C4-2B (cell line): Measurements from ENCODE around the gene TMEM183A.
"Not testable (repeated sequence)": the region's sequence is repeated elsewhere in the genome, so short reads cannot be mapped to it uniquely, and the experiment has no call there.

Source experiments
- H3K27ac ChIP-seq: fragments of 450-650 bp; 2 replicates; pipeline ENCODE4 v1.5.1; 2017
- ZFX ChIP-seq: fragments of 450-650 bp; IDR thresholded peaks from 2 replicates; pipeline ENCODE4 v1.6.1; 2017
- TF ChIP-seq, protein P1 (sequence below): fragments of 450-650 bp; conservative IDR thresholded peaks from 2 replicates; pipeline ENCODE4 v1.5.1; 2017; ENCODE audit warnings: mild to moderate bottlenecking

The TMEM183A gene

DNA sequence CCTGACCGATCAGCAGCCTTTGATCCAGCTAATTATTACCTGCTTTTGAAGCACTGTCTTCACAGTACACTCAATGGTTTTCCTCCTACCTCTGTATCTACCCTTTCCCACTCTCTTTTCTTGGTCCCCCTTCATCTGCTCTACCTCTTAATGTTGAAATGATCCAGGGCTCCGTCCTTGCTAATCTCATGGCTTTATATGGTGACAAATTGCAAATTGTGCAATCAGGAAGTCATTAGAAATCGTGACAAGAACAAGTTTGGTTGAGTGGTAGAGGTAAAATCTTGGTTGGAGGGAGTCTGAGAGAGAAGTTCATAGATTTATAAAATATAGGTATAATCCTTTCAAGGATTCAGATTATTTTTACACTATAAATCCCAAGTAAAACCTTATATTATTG lies 30.5 kb upstream of the TMEM183A start:
- TF ChIP-seq ZFX = no peak
- TF ChIP-seq, protein P1, sequence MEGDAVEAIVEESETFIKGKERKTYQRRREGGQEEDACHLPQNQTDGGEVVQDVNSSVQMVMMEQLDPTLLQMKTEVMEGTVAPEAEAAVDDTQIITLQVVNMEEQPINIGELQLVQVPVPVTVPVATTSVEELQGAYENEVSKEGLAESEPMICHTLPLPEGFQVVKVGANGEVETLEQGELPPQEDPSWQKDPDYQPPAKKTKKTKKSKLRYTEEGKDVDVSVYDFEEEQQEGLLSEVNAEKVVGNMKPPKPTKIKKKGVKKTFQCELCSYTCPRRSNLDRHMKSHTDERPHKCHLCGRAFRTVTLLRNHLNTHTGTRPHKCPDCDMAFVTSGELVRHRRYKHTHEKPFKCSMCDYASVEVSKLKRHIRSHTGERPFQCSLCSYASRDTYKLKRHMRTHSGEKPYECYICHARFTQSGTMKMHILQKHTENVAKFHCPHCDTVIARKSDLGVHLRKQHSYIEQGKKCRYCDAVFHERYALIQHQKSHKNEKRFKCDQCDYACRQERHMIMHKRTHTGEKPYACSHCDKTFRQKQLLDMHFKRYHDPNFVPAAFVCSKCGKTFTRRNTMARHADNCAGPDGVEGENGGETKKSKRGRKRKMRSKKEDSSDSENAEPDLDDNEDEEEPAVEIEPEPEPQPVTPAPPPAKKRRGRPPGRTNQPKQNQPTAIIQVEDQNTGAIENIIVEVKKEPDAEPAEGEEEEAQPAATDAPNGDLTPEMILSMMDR = no peak
- no peak overlapping the region for H3K27ac ChIP-seq

DNA sequence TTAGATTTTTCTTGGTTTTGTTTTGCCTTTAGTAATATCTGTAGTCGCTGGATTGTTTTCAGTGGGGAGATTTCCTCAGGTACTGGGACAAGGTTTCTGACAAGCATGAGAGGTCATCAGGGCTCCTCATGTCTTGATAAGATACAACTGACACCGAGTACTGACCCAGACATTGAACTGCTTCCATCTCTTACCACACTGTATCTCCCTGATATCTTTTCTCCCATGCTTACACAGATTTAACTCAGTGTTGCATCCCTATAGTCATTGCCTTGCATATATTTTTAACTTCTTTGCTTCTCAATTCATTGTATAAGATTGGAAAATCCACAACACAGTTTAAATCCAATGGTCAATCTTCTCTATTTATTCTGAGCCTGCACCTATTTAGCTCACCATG lies 27.7 kb upstream of the TMEM183A start:
- no peak for TF ChIP-seq ZFX
- TF ChIP-seq, protein P1 = no peak
- no peak overlapping the region for H3K27ac ChIP-seq

- no peak overlapping the region for H3K27ac ChIP-seq
These were observed 25.2 kb upstream of the TMEM183A start for GRCh38 chr1:202981939-202982338.

GRCh38 chr1:202982715-202983430 lies 24.3 kb upstream of the TMEM183A start:
- TF ChIP-seq ZFX = no peak
- TF ChIP-seq, protein P1 = no peak
- H3K27ac ChIP-seq = no peak overlapping the region

More at GRCh38 chr1:202981939-202982338, 25.2 kb upstream of the TMEM183A start:
- TF ChIP-seq ZFX = no peak
- TF ChIP-seq, protein P1 = no peak

GRCh38 chr1:202986120-202986519 lies 21.1 kb upstream of the TMEM183A start:
- H3K27ac ChIP-seq = not testable (repeated sequence)

GRCh38 chr1:202987255-202987654 lies 19.9 kb upstream of the TMEM183A start:
- no peak overlapping the region for H3K27ac ChIP-seq
- TF ChIP-seq, protein P1 = no peak
- no peak for TF ChIP-seq ZFX

DNA sequence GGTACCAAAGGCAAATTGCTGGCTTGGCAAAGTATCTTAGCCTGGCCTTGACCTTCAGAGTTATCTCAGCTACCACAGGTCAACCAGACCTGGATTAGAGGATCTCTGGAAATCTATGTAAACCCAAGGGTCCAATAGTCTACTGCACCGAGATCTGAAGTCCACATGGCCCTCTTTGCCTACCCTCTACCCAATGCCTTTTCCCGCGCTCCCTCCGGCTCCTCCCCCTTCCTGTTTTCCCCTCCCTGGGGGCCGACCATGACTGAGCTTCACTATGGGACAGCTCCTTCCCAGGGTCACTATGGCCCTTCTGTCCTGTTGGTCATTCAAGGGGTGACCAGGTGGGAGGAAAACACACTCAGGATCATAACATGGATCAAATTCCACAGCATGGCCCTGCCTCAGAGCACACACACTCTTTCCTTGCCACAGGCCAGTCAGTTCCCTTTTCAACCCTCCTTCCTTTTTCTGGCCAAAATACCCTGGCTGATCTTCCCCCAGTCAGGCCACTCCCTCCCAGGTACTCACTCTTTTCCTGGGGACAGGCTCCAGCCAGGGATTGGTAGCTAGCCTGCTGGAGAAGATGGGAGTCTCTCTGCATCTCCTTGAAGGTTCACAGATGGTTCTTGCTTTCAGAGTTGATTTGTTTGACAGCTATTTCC lies 19.1 kb upstream of the TMEM183A start:
- no peak overlapping the region for H3K27ac ChIP-seq
- no peak for TF ChIP-seq ZFX
- TF ChIP-seq, protein P1 = no peak

GRCh38 chr1:202989879-202990278 lies 17.3 kb upstream of the TMEM183A start:
- H3K27ac ChIP-seq = no peak overlapping the region
- TF ChIP-seq, protein P1 = no peak
- no peak for TF ChIP-seq ZFX
